ENCODE results near the gene CWF19L2.

CWF19L2 gene

GRCh38 chr11:107331728-107332127, 125.9 kb downstream of the CWF19L2 start:
- WGBS (ENCODE audit: extremely low coverage, insufficient coverage, insufficient read length) = no CpG with 5 or more reads among the region's 1 CpG
- no peaks in the 10 kb centered on the region for H3K79me1 ChIP-seq (ENCODE audit: low read length)
- H2BK5ac ChIP-seq (ENCODE audit: low read depth, low read length, poor library complexity) = no peak overlapping the region
- no peak overlapping the region for H2BK12ac ChIP-seq (ENCODE audit: low read length)
- H4K91ac ChIP-seq (ENCODE audit: low read depth, low read length) = no peak overlapping the region
- H3K9me3 ChIP-seq (ENCODE audit: insufficient read depth, low read depth, low read length) = no peaks in the 10 kb centered on the region
- no peak overlapping the region for H2AFZ ChIP-seq (ENCODE audit: insufficient read depth, low read length, poor library complexity)
- H3K4me1 ChIP-seq (ENCODE audit: control insufficient read depth in 1 of 2, insufficient read depth in 2 of 2, low read length in 2 of 2) = no peaks in the 10 kb centered on the region
- no peak for DNase-seq
- no peak overlapping the region for H3K4me2 ChIP-seq (ENCODE audit: low read length)
- H4K12ac ChIP-seq (ENCODE audit: low read depth, low read length) = no peak overlapping the region
- no peak overlapping the region for H3K23ac ChIP-seq (ENCODE audit: low read length)
- no peak overlapping the region for H2BK120ac ChIP-seq (ENCODE audit: insufficient read depth, low read length, poor library complexity)
- no peak overlapping the region for H3K9ac ChIP-seq (ENCODE audit: low read length)
- no peak overlapping the region for H3K4me3 ChIP-seq (ENCODE audit: low read depth, low read length)
- H3K27me3 ChIP-seq (ENCODE audit: insufficient read depth, low read length) = no peaks in the 10 kb centered on the region
- no peak overlapping the region for H3K14ac ChIP-seq (ENCODE audit: low read length)
- no peak overlapping the region for H3K4ac ChIP-seq (ENCODE audit: low read depth, low read length)
- H4K8ac ChIP-seq (ENCODE audit: low read depth, low read length) = no peak overlapping the region
- H2AK5ac ChIP-seq (ENCODE audit: low read length) = no peak overlapping the region
- H3K36me3 ChIP-seq (ENCODE audit: control insufficient read depth in 1 of 2, insufficient read depth in 2 of 2, low read length in 2 of 2) = peaks cover 0 to 1% of the 10 kb centered on the region in 2 experiments
- H3K18ac ChIP-seq (ENCODE audit: low read length) = no peak overlapping the region
- no peak overlapping the region for H3K27ac ChIP-seq (ENCODE audit: low read depth, low read length)
- no peaks in the 10 kb centered on the region for H3K79me2 ChIP-seq (ENCODE audit: control insufficient read depth, insufficient read depth, low read length, poor library complexity)

GRCh38 chr11:107329164-107329563, 128.5 kb downstream of the CWF19L2 start:
- Histone ChIP-seq H3K79me1 (ENCODE audit: low read length) (no peaks in the 10 kb centered on the region), H3K79me2 (ENCODE audit: control insufficient read depth, insufficient read depth, low read length, poor library complexity) (no peaks in the 10 kb centered on the region), H2BK120ac (ENCODE audit: insufficient read depth, low read length, poor library complexity) (no peak overlapping the region), H3K9ac (ENCODE audit: low read length) (no peak overlapping the region), H4K12ac (ENCODE audit: low read depth, low read length) (no peak overlapping the region), H3K4me2 (ENCODE audit: low read length) (no peak overlapping the region), H4K91ac (ENCODE audit: low read depth, low read length) (no peak overlapping the region), H3K27ac (ENCODE audit: low read depth, low read length) (no peak overlapping the region), H3K27me3 (ENCODE audit: insufficient read depth, low read length) (no peaks in the 10 kb centered on the region), H3K4me3 (ENCODE audit: low read depth, low read length) (no peak overlapping the region), H3K23ac (ENCODE audit: low read length) (no peak overlapping the region), H3K36me3 (ENCODE audit: control insufficient read depth in 1 of 2, insufficient read depth in 2 of 2, low read length in 2 of 2) (peaks cover 0 to 1% of the 10 kb centered on the region in 2 experiments), H3K4me1 (ENCODE audit: control insufficient read depth in 1 of 2, insufficient read depth in 2 of 2, low read length in 2 of 2) (no peaks in the 10 kb centered on the region), H3K9me3 (ENCODE audit: insufficient read depth, low read depth, low read length) (no peaks in the 10 kb centered on the region), H3K14ac (ENCODE audit: low read length) (no peak overlapping the region), H2AFZ (ENCODE audit: insufficient read depth, low read length, poor library complexity) (no peak overlapping the region), H2BK12ac (ENCODE audit: low read length) (no peak overlapping the region), H2BK5ac (ENCODE audit: low read depth, low read length, poor library complexity) (no peak overlapping the region), H2AK5ac (ENCODE audit: low read length) (no peak overlapping the region), H3K4ac (ENCODE audit: low read depth, low read length) (no peak overlapping the region), H3K18ac (ENCODE audit: low read length) (no peak overlapping the region), H4K8ac (ENCODE audit: low read depth, low read length) (no peak overlapping the region)
- DNase-seq = no peak
- WGBS (ENCODE audit: extremely low coverage, insufficient coverage, insufficient read length) = no CpG with 5 or more reads among the region's 3 CpGs

GRCh38 chr11:107316426-107316825, 141.2 kb downstream of the CWF19L2 start:
- no CpG with 5 or more reads among the region's 1 CpG for WGBS (ENCODE audit: extremely low coverage, insufficient coverage, insufficient read length)

GRCh38 chr11:107307991-107308390, 149.6 kb downstream of the CWF19L2 start:
- H2BK5ac ChIP-seq (ENCODE audit: low read depth, low read length, poor library complexity) = no peak overlapping the region
- no peak overlapping the region for H3K27ac ChIP-seq (ENCODE audit: low read depth, low read length)
- no peak overlapping the region for H3K9ac ChIP-seq (ENCODE audit: low read length)
- H4K12ac ChIP-seq (ENCODE audit: low read depth, low read length) = no peak overlapping the region
- H3K4ac ChIP-seq (ENCODE audit: low read depth, low read length) = no peak overlapping the region
- H3K79me1 ChIP-seq (ENCODE audit: low read length) = no peaks in the 10 kb centered on the region
- no peaks in the 10 kb centered on the region for H3K4me1 ChIP-seq (ENCODE audit: control insufficient read depth in 1 of 2, insufficient read depth in 2 of 2, low read length in 2 of 2)
- no peak overlapping the region for H4K91ac ChIP-seq (ENCODE audit: low read depth, low read length)
- H3K27me3 ChIP-seq (ENCODE audit: insufficient read depth, low read length) = no peaks in the 10 kb centered on the region
- H3K4me3 ChIP-seq (ENCODE audit: low read depth, low read length) = no peak overlapping the region
- no peaks in the 10 kb centered on the region for H3K79me2 ChIP-seq (ENCODE audit: control insufficient read depth, insufficient read depth, low read length, poor library complexity)
- no peak overlapping the region for H3K4me2 ChIP-seq (ENCODE audit: low read length)
- no peak overlapping the region for H2BK12ac ChIP-seq (ENCODE audit: low read length)
- H2AFZ ChIP-seq (ENCODE audit: insufficient read depth, low read length, poor library complexity) = no peak overlapping the region
- H4K8ac ChIP-seq (ENCODE audit: low read depth, low read length) = no peak overlapping the region
- peaks cover 2 to 3% of the 10 kb centered on the region in 2 experiments for H3K36me3 ChIP-seq (ENCODE audit: control insufficient read depth in 1 of 2, insufficient read depth in 2 of 2, low read length in 2 of 2)
- no peak overlapping the region for H3K18ac ChIP-seq (ENCODE audit: low read length)
- H2BK120ac ChIP-seq (ENCODE audit: insufficient read depth, low read length, poor library complexity) = no peak overlapping the region
- no peak overlapping the region for H3K14ac ChIP-seq (ENCODE audit: low read length)
- WGBS (ENCODE audit: extremely low coverage, insufficient coverage, insufficient read length) = no CpG with 5 or more reads among the region's 2 CpGs
- no peak overlapping the region for H3K23ac ChIP-seq (ENCODE audit: low read length)
- DNase-seq = no peak
- H3K9me3 ChIP-seq (ENCODE audit: insufficient read depth, low read depth, low read length) = no peaks in the 10 kb centered on the region
- no peak overlapping the region for H2AK5ac ChIP-seq (ENCODE audit: low read length)

More at GRCh38 chr11:107316426-107316825, 141.2 kb downstream of the CWF19L2 start:
- no peak overlapping the region for H4K8ac ChIP-seq (ENCODE audit: low read depth, low read length)
- no peak overlapping the region for H3K9ac ChIP-seq (ENCODE audit: low read length)
- H3K9me3 ChIP-seq (ENCODE audit: insufficient read depth, low read depth, low read length) = no peaks in the 10 kb centered on the region
- no peak overlapping the region for H2BK12ac ChIP-seq (ENCODE audit: low read length)
- no peaks in the 10 kb centered on the region for H3K27me3 ChIP-seq (ENCODE audit: insufficient read depth, low read length)
- H3K36me3 ChIP-seq (ENCODE audit: control insufficient read depth in 1 of 2, insufficient read depth in 2 of 2, low read length in 2 of 2) = peaks cover 3 to 8% of the 10 kb centered on the region in 2 experiments
- no peak overlapping the region for H4K91ac ChIP-seq (ENCODE audit: low read depth, low read length)
- H2AFZ ChIP-seq (ENCODE audit: insufficient read depth, low read length, poor library complexity) = no peak overlapping the region
- no peak overlapping the region for H3K4me3 ChIP-seq (ENCODE audit: low read depth, low read length)
- H3K4me1 ChIP-seq (ENCODE audit: control insufficient read depth in 1 of 2, insufficient read depth in 2 of 2, low read length in 2 of 2) = no peaks in the 10 kb centered on the region
- no peak overlapping the region for H2AK5ac ChIP-seq (ENCODE audit: low read length)
- no peak overlapping the region for H3K14ac ChIP-seq (ENCODE audit: low read length)
- H3K27ac ChIP-seq (ENCODE audit: low read depth, low read length) = no peak overlapping the region
- no peak overlapping the region for H2BK5ac ChIP-seq (ENCODE audit: low read depth, low read length, poor library complexity)
- no peak overlapping the region for H3K4ac ChIP-seq (ENCODE audit: low read depth, low read length)
- no peaks in the 10 kb centered on the region for H3K79me2 ChIP-seq (ENCODE audit: control insufficient read depth, insufficient read depth, low read length, poor library complexity)
- no peak overlapping the region for H3K23ac ChIP-seq (ENCODE audit: low read length)
- no peak overlapping the region for H3K4me2 ChIP-seq (ENCODE audit: low read length)
- H3K18ac ChIP-seq (ENCODE audit: low read length) = no peak overlapping the region
- H4K12ac ChIP-seq (ENCODE audit: low read depth, low read length) = no peak overlapping the region
- no peak overlapping the region for H2BK120ac ChIP-seq (ENCODE audit: insufficient read depth, low read length, poor library complexity)
- H3K79me1 ChIP-seq (ENCODE audit: low read length) = no peaks in the 10 kb centered on the region
- no peak for DNase-seq

Data from trophoblast cell (in vitro differentiated cells and primary cell).